IMR-90 (cell line): ENCODE data around the gene ARSA.

Experiments
- BHLHE40 ChIP-seq: fragments of 150-350 bp; IDR thresholded peaks from 2 replicates; pipeline ENCODE4 v1.6.1; 2016; ENCODE audit warnings: mild to moderate bottlenecking, low read depth, low read length
- CEBPB ChIP-seq: IDR thresholded peaks from 2 replicates; pipeline ENCODE4 v1.6.1; 2012; ENCODE audit warnings: low read depth, low read length, improper control_type of control experiment
- CTCF ChIP-seq: conservative IDR thresholded peaks from 2 replicates; pipeline ENCODE4 v1.5.1; 2012; ENCODE audit warnings: mild to moderate bottlenecking, low read depth, low read length, improper control_type of control experiment
- ELK1 ChIP-seq: fragments of 150-350 bp; IDR thresholded peaks from 2 replicates; pipeline ENCODE4 v1.6.1; 2016; ENCODE audit warnings: low read depth, mild to moderate bottlenecking, low read length, moderate library complexity, borderline replicate concordance
- FOS ChIP-seq: fragments of 150-350 bp; IDR thresholded peaks from 2 replicates; pipeline ENCODE4 v1.6.1; 2016; ENCODE audit warnings: low read depth, low read length
- MAFK ChIP-seq: IDR thresholded peaks from 2 replicates; pipeline ENCODE4 v1.6.1; 2012; ENCODE audit warnings: low read depth, low read length, improper control_type of control experiment
- MXI1 ChIP-seq: IDR thresholded peaks from 2 replicates; pipeline ENCODE4 v1.6.1; 2012; ENCODE audit warnings: low read depth, mild to moderate bottlenecking, low read length, moderate library complexity, borderline replicate concordance
- POLR2A ChIP-seq: IDR thresholded peaks from 2 replicates; pipeline ENCODE4 v1.6.1; 2012; ENCODE audit warnings: mild to moderate bottlenecking, low read depth, low read length
- RAD21 ChIP-seq: IDR thresholded peaks from 2 replicates; pipeline ENCODE4 v1.6.1; 2012; ENCODE audit warnings: low read length, improper control_type of control experiment
- RFX5 ChIP-seq: IDR thresholded peaks from 2 replicates; pipeline ENCODE4 v1.8.0; 2012; ENCODE audit warnings: low read depth, mild to moderate bottlenecking, low read length, moderate library complexity
- SMC3 ChIP-seq: fragments of 150-350 bp; IDR thresholded peaks from 2 replicates; pipeline ENCODE4 v1.6.1; 2016; ENCODE audit warnings: low read depth, mild to moderate bottlenecking, antibody characterized with exemption, low read length, moderate library complexity
- USF2 ChIP-seq: fragments of 150-350 bp; IDR thresholded peaks from 2 replicates; pipeline ENCODE4 v1.6.1; 2017; ENCODE audit warnings: mild to moderate bottlenecking, antibody characterized with exemption, low read length, low read depth

GRCh38 chr22:50626850-50627641 lies 906 bp downstream of the ARSA start:
- TF ChIP-seq RAD21, result no peak
- TF ChIP-seq MXI1, result no peak
- no peak for TF ChIP-seq RFX5
- TF ChIP-seq CTCF, result no peak
- no peak for TF ChIP-seq POLR2A
- no peak for TF ChIP-seq SMC3
- no peak for TF ChIP-seq MAFK
- no peak for TF ChIP-seq BHLHE40
- TF ChIP-seq CEBPB, result no peak
- TF ChIP-seq ELK1, result no peak
- no peak for TF ChIP-seq USF2
- TF ChIP-seq FOS, result no peak
